H4 (cell line): ENCODE results near the gene AMBRA1. TPM values are rescaled to one million over a fixed set of nuclear protein-coding genes. Genes with fewer than 3 reads are reported as not detected.

ENCODE experiments used
- DNase-seq: peaks from one replicate; pipeline ENCODE4 v3.0.0-alpha.2; 2015; ENCODE audit warnings: low spot score
- total RNA-seq: library from RNA; depleted of rRNA; stranded (reverse); fragments of >200 nt; shearing (Covaris generic); gene quantifications from 2 replicates; pipeline ENCODE4 v1.2.3, GENCODE V29; 2014

AMBRA1 gene
- total RNA-seq, 1 experiment from 2014 or later: 28.5 TPM

GRCh38 chr11:46506483-46506791 lies 87.4 kb downstream of the AMBRA1 start:
- DNase-seq: no peak

- DNase-seq: no peak
These were observed 87.9 kb downstream of the AMBRA1 start for GRCh38 chr11:46505741-46506482.

GRCh38 chr11:46504817-46505613 lies 88.8 kb downstream of the AMBRA1 start:
- DNase-seq: peak; percentile 74

GRCh38 chr11:46499821-46500220 lies 94.0 kb downstream of the AMBRA1 start:
- no peak for DNase-seq

- no peak for DNase-seq
These were observed 94.9 kb downstream of the AMBRA1 start for GRCh38 chr11:46498968-46499367.

- no peak for DNase-seq
These were observed 95.6 kb downstream of the AMBRA1 start for GRCh38 chr11:46498179-46498578.

- no peak for DNase-seq
These were observed 96.3 kb downstream of the AMBRA1 start for GRCh38 chr11:46497498-46497897.

- no peak for DNase-seq
These were observed 100.0 kb downstream of the AMBRA1 start for GRCh38 chr11:46493791-46494190.

- no peak for DNase-seq
These were observed 101.3 kb downstream of the AMBRA1 start for GRCh38 chr11:46492532-46492931.

GRCh38 chr11:46491661-46492330 lies 102.0 kb downstream of the AMBRA1 start:
- no peak for DNase-seq

- DNase-seq: no peak
These were observed 103.2 kb downstream of the AMBRA1 start for GRCh38 chr11:46490666-46491065.

- peak; percentile 48 for DNase-seq
These were observed 103.9 kb downstream of the AMBRA1 start for GRCh38 chr11:46489656-46490560.

- no peak for DNase-seq
These were observed 107.9 kb downstream of the AMBRA1 start for GRCh38 chr11:46485856-46486443.

- no peak for DNase-seq
These were observed 109.7 kb downstream of the AMBRA1 start for GRCh38 chr11:46484101-46484500.

- no peak for DNase-seq
These were observed 112.9 kb downstream of the AMBRA1 start for GRCh38 chr11:46480909-46481308.

- no peak for DNase-seq
These were observed 113.6 kb downstream of the AMBRA1 start for GRCh38 chr11:46480166-46480726.

- no peak for DNase-seq
These were observed 114.2 kb downstream of the AMBRA1 start for GRCh38 chr11:46479601-46480000.

GRCh38 chr11:46478196-46478595 lies 115.6 kb downstream of the AMBRA1 start:
- DNase-seq: no peak

- DNase-seq: no peak
These were observed 116.7 kb downstream of the AMBRA1 start for GRCh38 chr11:46477136-46477535.

GRCh38 chr11:46475926-46476545 lies 117.8 kb downstream of the AMBRA1 start:
- DNase-seq: no peak
